ENCODE data around the gene TNFSF9. TPM values are rescaled to one million over a fixed set of nuclear protein-coding genes. Genes with fewer than 3 reads are reported as not detected.

The TNFSF9 gene
- 4.7 to 8.9 TPM (median 7.0 TPM) in 5 replicates for total RNA-seq (2022; extraction: Qiagen RNA extraction; ENCODE audit: low read depth)

GRCh38 chr19:6530386-6531162 is at the start of gene TNFSF9:
Gene TNFSF9, plus strand, starts transcription at chr19:6531026. Its CDS starts 11 bp downstream, at chr19:6531037.

GRCh38 chr19:6481541-6482342 is 49.1 kb upstream of the TNFSF9 start, which contains the start of gene DENND1C:
Gene DENND1C, minus strand, starts transcription at chr19:6481787. Its CDS starts 92 bp downstream, at chr19:6481695.

GRCh38 chr19:6501740-6502648 is 28.8 kb upstream of the TNFSF9 start, which contains the start of gene TUBB4A:
Gene TUBB4A, minus strand, starts transcription at chr19:6502309. Its CDS starts 97 bp downstream, at chr19:6502212.

Other genes with a start within 250 kb of the TNFSF9 start
- not detected in 5 replicates for gene ACER1, start 197.4 kb upstream of the TNFSF9 start, total RNA-seq (2022; extraction: Qiagen RNA extraction; ENCODE audit: low read depth)
- gene CLPP, start 169.5 kb upstream of the TNFSF9 start, total RNA-seq (2022; extraction: Qiagen RNA extraction; ENCODE audit: low read depth) = 45.1 to 87.6 TPM (median 69.7 TPM) in 5 replicates
- gene ALKBH7, start 158.2 kb upstream of the TNFSF9 start, total RNA-seq (2022; extraction: Qiagen RNA extraction; ENCODE audit: low read depth) = 16.0 to 39.2 TPM (median 33.4 TPM) in 5 replicates
- gene PSPN, start 155.1 kb upstream of the TNFSF9 start, total RNA-seq (2022; extraction: Qiagen RNA extraction; ENCODE audit: low read depth) = 0.48 to 1.7 TPM (median 0.85 TPM) in 5 replicates
- 57.5 to 64.9 TPM (median 60.3 TPM) in 5 replicates for gene GTF2F1, start 137.9 kb upstream of the TNFSF9 start, total RNA-seq (2022; extraction: Qiagen RNA extraction; ENCODE audit: low read depth)
- 194 to 229 TPM (median 198 TPM) in 5 replicates for gene KHSRP, start 106.2 kb upstream of the TNFSF9 start, total RNA-seq (2022; extraction: Qiagen RNA extraction; ENCODE audit: low read depth)
- 0.06 to 0.24 TPM (median 0.16 TPM) in 3 of 5 replicates, not detected in the others for gene SLC25A41, start 97.3 kb upstream of the TNFSF9 start, total RNA-seq (2022; extraction: Qiagen RNA extraction; ENCODE audit: low read depth)
- gene SLC25A23, start 71.2 kb upstream of the TNFSF9 start, total RNA-seq (2022; extraction: Qiagen RNA extraction; ENCODE audit: low read depth) = 16.1 to 21.5 TPM (median 19.3 TPM) in 5 replicates
- gene CRB3, start 66.8 kb upstream of the TNFSF9 start, total RNA-seq (2022; extraction: Qiagen RNA extraction; ENCODE audit: low read depth) = 3.5 to 5.9 TPM (median 5.0 TPM) in 5 replicates
- 0.12 to 0.39 TPM (median 0.30 TPM) in 5 replicates for gene DENND1C, start 49.2 kb upstream of the TNFSF9 start, total RNA-seq (2022; extraction: Qiagen RNA extraction; ENCODE audit: low read depth)
- 4.9 to 6.8 TPM (median 6.2 TPM) in 5 replicates for gene TUBB4A, start 28.7 kb upstream of the TNFSF9 start, total RNA-seq (2022; extraction: Qiagen RNA extraction; ENCODE audit: low read depth)
- 13.5 to 28.3 TPM (median 24.8 TPM) in 5 replicates for gene CD70, start 60.1 kb downstream of the TNFSF9 start, total RNA-seq (2022; extraction: Qiagen RNA extraction; ENCODE audit: low read depth)
- gene TNFSF14, start 139.1 kb downstream of the TNFSF9 start, total RNA-seq (2022; extraction: Qiagen RNA extraction; ENCODE audit: low read depth) = 0.05 to 0.13 TPM (median 0.07 TPM) in 4 of 5 replicates, not detected in the other
- 34.0 to 64.4 TPM (median 45.2 TPM) in 5 replicates for gene C3, start 189.6 kb downstream of the TNFSF9 start, total RNA-seq (2022; extraction: Qiagen RNA extraction; ENCODE audit: low read depth)
- 25.8 to 40.2 TPM (median 37.7 TPM) in 5 replicates for gene GPR108, start 206.6 kb downstream of the TNFSF9 start, total RNA-seq (2022; extraction: Qiagen RNA extraction; ENCODE audit: low read depth)
- 55.9 to 66.1 TPM (median 62.1 TPM) in 5 replicates for gene TRIP10, start 208.7 kb downstream of the TNFSF9 start, total RNA-seq (2022; extraction: Qiagen RNA extraction; ENCODE audit: low read depth)
- 12.1 to 16.8 TPM (median 14.5 TPM) in 5 replicates for gene SH2D3A, start 236.4 kb downstream of the TNFSF9 start, total RNA-seq (2022; extraction: Qiagen RNA extraction; ENCODE audit: low read depth)
- gene VAV1, start 241.7 kb downstream of the TNFSF9 start, total RNA-seq (2022; extraction: Qiagen RNA extraction; ENCODE audit: low read depth) = 6.2 to 9.7 TPM (median 6.6 TPM) in 5 replicates